Activated CD8-positive, alpha-beta memory T cell treated with anti-CD3 and anti-CD28 coated beads, Interleukin-2, amount 50 U/mL, for 1 hour (primary cell): ENCODE data around the gene KYNU.
"Not testable (repeated sequence)": the region's sequence is repeated elsewhere in the genome, so short reads cannot be mapped to it uniquely, and the experiment has no call there.

Source experiments
- DNase-seq: peaks from one replicate; pipeline ENCODE4 v3.0.0-alpha.2; 2020; ENCODE audit errors: extremely low read depth

The KYNU gene

GRCh38 chr2:142915502-142915901, 38.0 kb downstream of the KYNU start:
- no peak for DNase-seq

GRCh38 chr2:142918624-142919023, 41.2 kb downstream of the KYNU start:
- no peak for DNase-seq

GRCh38 chr2:142920571-142920970, 43.1 kb downstream of the KYNU start:
- DNase-seq, result no peak

- no peak for DNase-seq
Measured at GRCh38 chr2:142926445-142926844, 49.0 kb downstream of the KYNU start.

- DNase-seq, result no peak
Measured at GRCh38 chr2:142930835-142931398, 53.5 kb downstream of the KYNU start.

- no peak for DNase-seq
Measured at GRCh38 chr2:142933916-142934315, 56.5 kb downstream of the KYNU start.

GRCh38 chr2:142935563-142936089, 58.2 kb downstream of the KYNU start:
- no peak for DNase-seq

GRCh38 chr2:142936629-142937028, 59.2 kb downstream of the KYNU start:
- no peak for DNase-seq

GRCh38 chr2:142937347-142937746, 59.9 kb downstream of the KYNU start:
- no peak for DNase-seq

GRCh38 chr2:142938240-142938639, 60.8 kb downstream of the KYNU start:
- no peak for DNase-seq

- no peak for DNase-seq
Measured at GRCh38 chr2:142940606-142941223, 63.3 kb downstream of the KYNU start.

- no peak for DNase-seq
Measured at GRCh38 chr2:142942690-142943089, 65.2 kb downstream of the KYNU start.

GRCh38 chr2:142944264-142944663, 66.8 kb downstream of the KYNU start:
- DNase-seq, result no peak

- DNase-seq, result no peak
Measured at GRCh38 chr2:142944721-142945120, 67.3 kb downstream of the KYNU start.

GRCh38 chr2:142946941-142947340, 69.5 kb downstream of the KYNU start:
- DNase-seq, result no peak

- not testable (repeated sequence) for DNase-seq
Measured at GRCh38 chr2:142948723-142949122, 71.3 kb downstream of the KYNU start.

GRCh38 chr2:142950323-142950722, 72.9 kb downstream of the KYNU start:
- not testable (repeated sequence) for DNase-seq

- no peak for DNase-seq
Measured at GRCh38 chr2:142951190-142952007, 73.9 kb downstream of the KYNU start.

- DNase-seq, result no peak
Measured at GRCh38 chr2:142952018-142952417, 74.6 kb downstream of the KYNU start.

- no peak for DNase-seq
Measured at GRCh38 chr2:142952793-142953494, 75.5 kb downstream of the KYNU start.

- DNase-seq, result no peak
Measured at GRCh38 chr2:142954493-142954892, 77.0 kb downstream of the KYNU start.

GRCh38 chr2:142957144-142957543, 79.7 kb downstream of the KYNU start:
- no peak for DNase-seq
